HL-60 (cell line): ENCODE data around the gene AGAP1.

Experiments used
- CTCF ChIP-seq: IDR thresholded peaks from one replicate; pipeline ENCODE4 v1.5.1; 2011; ENCODE audit warnings: low read length, control low read depth, inconsistent platforms; ENCODE audit not compliant: insufficient read depth
- POLR2AphosphoS5 ChIP-seq: IDR thresholded peaks from 2 replicates; pipeline ENCODE4 v1.6.1; 2012; ENCODE audit warnings: low read depth

DNA sequence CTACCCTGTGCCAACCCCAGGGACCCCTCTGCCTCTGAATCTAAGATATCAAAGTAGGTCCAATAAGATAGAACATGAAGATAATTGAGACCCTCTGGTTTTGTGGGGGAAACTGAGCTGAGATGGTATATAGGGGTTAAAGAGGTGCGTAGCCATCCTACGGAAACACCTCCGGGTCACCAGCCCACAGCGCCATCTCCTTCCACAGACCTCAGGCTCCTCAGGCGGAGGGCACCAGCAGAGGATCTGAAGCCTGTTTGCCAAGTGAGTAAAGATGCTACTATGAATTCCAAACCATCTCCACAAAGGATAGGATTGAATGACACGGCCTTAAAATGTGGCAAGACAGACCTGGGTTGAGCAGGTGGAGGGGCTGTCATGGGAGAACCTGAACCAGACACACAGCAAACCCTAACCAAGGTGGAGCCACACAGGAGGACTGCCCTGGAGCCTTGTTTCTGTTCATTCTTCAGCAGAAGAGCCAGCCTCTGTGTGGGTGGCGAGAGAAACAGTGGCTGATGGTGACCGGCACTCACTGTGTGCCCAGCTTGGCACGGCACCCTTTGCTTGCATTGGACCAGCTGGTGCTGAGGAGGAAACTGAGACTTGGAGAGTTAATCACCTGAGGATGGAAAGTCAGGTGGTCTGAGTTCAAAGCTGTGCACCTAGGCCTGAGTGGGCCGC is 664.1 kb downstream of the AGAP1 start:
- TF ChIP-seq POLR2AphosphoS5: no peak
- no peak for TF ChIP-seq CTCF
